GM21515 (cell line): ENCODE data around the gene DEDD2.
"Not testable (repeated sequence)": the region's sequence is repeated elsewhere in the genome, so short reads cannot be mapped to it uniquely, and the experiment has no call there.

ENCODE experiments used
- ATAC-seq: cut with Tn5 transposase; IDR thresholded peaks from one replicate; pipeline ENCODE4 v1.9.1; 2021; ENCODE audit not compliant: unreplicated experiment

The DEDD2 gene, protein sequence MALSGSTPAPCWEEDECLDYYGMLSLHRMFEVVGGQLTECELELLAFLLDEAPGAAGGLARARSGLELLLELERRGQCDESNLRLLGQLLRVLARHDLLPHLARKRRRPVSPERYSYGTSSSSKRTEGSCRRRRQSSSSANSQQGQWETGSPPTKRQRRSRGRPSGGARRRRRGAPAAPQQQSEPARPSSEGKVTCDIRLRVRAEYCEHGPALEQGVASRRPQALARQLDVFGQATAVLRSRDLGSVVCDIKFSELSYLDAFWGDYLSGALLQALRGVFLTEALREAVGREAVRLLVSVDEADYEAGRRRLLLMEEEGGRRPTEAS

DNA sequence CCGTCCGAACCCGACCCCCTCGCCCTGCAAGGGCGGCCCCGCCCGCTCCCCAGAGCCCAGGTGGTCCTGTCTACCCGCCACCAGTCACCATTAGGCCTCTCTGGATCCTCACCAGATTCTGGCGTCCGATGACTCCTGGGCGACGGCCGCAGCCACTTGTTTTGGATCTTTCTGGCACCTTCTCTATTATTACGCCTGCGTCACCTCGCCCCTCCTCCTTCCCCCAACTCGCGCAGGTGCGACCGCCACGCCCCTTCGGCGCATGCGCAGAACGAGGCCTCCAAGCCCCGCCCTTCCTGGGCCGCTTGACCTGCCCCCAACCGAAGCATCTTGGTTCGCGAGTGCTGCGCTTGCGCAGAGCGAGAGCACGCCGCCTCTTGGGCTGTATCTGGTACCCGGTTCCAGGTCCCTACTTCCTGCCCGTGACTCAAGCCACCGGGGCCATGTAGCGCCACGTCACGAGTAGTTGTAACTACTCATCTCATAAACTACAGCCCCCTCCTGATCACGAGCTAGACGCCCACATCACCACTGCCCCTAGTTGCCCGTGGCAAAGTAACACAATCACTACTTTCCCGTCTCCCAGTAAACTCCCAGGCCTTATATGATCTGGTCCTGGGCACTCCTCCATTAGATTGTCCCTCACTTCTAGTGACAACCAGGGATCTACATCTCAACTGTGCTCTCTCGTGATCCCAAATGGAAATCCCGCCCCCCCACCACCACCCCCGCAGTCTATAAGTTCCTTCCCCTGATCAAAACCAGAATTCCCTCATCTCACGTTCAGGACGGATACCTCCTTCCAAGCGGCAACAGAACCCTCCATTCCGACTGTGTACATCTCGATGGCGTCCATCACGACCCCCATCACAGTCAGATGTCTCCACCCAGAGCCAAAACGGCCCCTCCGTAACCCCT, at the start of gene DEDD2:
TSS of gene DEDD2 (minus strand) at position 158 of the 918 bp plus-strand sequence. CDS start 670 bp downstream, outside the sequence.
- ATAC-seq, result peak; percentile 68

- not testable (repeated sequence) for ATAC-seq
Observed at GRCh38 chr19:42266928-42267603, 49.6 kb upstream of the DEDD2 start.

DNA sequence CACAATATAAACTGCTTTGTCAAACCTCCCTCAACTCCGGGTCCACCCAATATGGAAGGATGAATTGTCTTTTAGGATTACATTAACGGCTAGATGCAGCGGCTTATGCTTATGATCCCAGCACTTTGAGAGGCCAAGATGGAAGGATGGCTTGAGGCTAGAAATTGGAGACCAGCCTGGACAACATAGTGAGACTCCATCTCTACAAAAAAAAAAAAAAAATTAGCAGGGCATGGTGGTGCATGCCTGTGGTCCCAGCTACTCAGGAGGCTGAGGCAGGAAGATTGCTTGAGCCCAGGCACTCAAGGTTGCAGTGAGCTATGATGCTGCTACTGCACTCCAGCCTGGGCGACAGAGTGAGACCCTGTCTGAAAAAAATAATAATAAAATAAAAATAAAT, 48.6 kb upstream of the DEDD2 start:
- not testable (repeated sequence) for ATAC-seq

- ATAC-seq, result no peak
Observed at GRCh38 chr19:42261763-42262162, 44.3 kb upstream of the DEDD2 start.

GRCh38 chr19:42257842-42258241, 40.4 kb upstream of the DEDD2 start:
- not testable (repeated sequence) for ATAC-seq

GRCh38 chr19:42255766-42256745, 38.6 kb upstream of the DEDD2 start:
- no peak for ATAC-seq

DNA sequence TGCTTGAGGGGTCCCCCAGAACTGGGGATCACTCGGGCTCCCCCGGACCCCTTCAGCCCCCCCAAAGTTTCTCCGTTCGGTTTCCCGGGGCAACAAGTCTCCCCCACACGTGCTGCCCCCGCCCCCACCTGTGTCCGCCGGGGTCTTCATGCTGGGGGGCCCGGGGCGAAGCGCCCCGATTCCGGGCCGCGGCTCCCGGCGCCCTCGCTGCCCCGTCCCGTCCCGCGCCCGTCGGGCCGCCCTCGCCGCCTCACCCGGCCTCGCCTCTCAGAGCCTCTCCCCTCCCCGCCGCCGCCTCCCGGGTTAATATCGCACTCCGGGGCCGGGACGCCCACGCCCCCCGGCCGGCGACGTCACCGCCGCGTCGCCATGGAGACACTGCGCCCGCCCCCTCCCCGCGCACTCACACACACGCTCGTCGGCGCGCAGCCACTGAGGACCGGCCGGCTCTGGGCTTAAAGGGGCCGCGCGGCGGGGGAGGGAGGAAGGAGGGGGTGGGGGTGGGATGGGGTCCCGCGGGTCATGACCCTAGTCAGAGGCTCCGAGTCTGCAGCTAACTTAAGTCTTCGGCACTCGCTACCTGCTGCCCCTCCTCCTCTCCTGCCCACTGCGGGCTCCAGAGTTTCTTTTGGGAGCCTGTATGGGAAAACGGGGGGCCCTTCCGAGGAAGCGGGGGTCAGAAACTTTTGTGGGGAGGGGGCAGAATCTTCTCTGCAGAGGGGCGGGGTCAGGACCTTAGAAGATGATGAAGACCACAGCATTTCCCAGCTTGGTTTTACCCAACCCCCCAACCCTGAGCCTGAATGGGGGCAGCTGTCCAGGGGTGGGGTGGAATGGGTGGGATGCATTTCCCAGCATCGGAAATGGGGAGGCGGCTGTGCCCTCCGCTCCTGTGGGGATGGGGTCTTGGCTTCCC, 37.6 kb upstream of the DEDD2 start, which contains the start of gene ERF:
TSS of gene ERF (minus strand) at position 279 of the 916 bp plus-strand sequence. CDS start at position 150, 129 bp downstream.
- ATAC-seq, result peak; percentile 53

GRCh38 chr19:42254089-42254849, 36.8 kb upstream of the DEDD2 start:
- ATAC-seq, result peak; percentile 29

DNA sequence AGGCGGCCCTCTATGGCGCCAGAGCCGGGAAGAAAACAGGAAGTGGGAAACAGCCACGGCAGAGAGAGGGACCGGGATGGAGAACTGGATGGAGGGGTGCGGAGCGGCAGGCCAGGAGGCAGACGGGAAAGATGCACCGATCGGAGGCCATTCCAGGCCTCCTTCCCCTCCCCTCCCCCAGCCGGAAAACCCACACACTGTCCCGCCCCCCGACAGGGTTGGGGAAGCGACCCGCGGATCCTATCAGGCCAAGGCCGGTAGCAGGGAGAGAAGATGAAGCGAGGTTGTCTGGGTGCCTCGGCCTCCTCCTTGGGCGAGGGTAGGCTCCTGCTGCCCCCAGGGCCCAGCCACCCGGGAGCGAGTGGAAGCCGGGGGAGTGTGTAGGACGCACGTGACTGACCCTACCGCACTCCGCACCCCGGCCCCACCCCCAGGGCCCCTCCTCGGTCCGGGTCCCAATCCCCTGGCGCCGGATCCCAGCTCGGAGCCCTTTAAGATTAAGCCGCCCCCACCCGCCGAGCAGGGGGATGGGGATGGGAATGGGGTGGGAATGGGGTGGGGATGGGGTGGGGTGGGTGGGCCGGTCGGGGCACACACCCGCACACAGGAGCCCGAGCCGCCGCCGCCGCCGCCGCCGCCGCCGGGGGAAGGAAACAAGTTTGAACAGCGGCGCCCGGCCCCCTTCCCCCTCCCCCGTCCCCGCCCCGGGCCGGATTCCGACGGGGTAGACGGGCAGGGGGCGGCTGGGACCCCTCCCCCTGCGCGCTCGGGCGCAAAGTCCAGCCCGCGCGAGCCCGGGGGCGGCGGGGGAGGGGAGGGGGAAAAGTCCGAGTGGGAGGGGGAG, 36.0 kb upstream of the DEDD2 start:
- ATAC-seq, result peak; percentile 15

- ATAC-seq, result no peak
Observed at GRCh38 chr19:42252365-42253244, 35.1 kb upstream of the DEDD2 start.

GRCh38 chr19:42251572-42252358, 34.3 kb upstream of the DEDD2 start:
- ATAC-seq, result no peak

DNA sequence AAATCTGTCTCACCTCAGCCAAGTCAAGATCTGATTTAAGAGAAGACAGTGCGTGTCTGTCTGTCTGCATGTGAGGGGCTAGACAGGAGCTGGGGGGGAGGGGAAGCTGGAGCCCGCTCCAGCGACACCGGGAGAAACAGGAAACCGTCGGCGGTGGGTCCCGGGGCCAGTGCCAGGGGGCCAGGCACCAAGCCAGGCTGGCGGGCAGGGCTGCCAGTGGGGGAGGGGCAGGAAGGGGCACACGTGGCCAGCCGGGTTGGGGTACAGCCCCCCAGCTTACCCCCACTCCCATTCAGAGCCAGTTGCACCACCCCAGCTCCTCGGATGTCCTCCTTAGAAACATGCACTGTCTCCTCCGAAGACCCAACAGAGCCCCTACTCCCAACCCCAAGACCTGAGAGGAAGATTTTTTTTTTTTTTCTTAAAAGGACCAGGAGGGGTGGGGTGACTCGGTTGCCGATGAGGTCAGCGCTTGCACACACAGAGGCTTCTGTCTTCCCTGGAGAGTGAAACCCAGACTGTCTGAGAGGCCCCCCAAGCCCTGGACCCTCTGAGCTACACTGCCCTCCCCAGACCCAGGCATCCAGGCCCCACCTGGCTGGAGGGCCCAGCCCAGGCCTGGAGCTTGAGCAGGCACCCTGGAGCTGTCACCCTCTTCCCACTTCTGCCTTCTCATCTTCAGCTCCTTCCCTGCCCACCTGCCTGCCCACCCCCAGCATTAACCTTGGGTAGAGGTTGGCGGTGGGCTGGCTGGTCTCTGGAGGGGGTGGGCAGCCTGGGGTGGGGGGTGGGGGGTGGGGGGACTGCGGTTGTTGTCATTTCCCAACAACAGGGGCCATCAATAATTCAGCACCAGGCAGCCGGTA, 33.4 kb upstream of the DEDD2 start:
- ATAC-seq, result no peak

DNA sequence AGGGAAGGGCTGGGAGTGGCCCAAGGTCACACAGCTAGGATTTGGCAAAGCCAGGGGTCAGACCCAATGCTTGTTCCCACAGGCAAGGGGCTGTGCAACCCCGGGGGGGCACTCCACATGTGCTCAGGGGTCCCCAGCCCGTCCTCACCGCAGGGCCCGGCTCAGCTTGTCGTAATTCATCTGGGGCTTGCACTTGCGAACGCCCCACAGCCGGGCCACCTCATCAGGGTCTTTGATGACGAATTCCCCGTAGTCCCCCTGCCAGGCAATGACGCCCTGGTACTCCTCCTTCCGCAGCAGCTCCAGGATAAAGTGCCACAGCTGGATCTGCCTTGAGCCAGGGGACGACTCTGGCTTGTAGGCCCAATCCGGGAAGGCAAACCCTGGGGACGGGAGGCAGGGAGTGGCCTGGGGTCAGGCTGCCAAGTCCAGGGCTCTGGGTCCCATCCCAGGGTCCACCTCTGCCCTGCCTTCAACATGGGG, 32.7 kb upstream of the DEDD2 start:
- ATAC-seq, result no peak

- no peak for ATAC-seq
Observed at GRCh38 chr19:42249769-42250168, 32.3 kb upstream of the DEDD2 start.
